HFFc6 (cell line): ENCODE results near the gene UBE2R2. TPM values are rescaled to one million over a fixed set of nuclear protein-coding genes. Genes with fewer than 3 reads are reported as not detected.
"Not testable (repeated sequence)": the region's sequence is repeated elsewhere in the genome, so short reads cannot be mapped to it uniquely, and the experiment has no call there.

Experiments used
- DNase-seq: peaks from one replicate; pipeline ENCODE4 v3.0.0-alpha.2; 2018
- H3K27ac Mint-ChIP-seq: 2 replicates; pipeline ENCODE4 v1.8.0; 2020; ENCODE audit warnings: mild to moderate bottlenecking, mixed read lengths
- H3K27me3 Mint-ChIP-seq: 2 replicates; pipeline ENCODE4 v1.8.0; 2021; ENCODE audit warnings: mild to moderate bottlenecking, moderate library complexity, mixed read lengths; ENCODE audit not compliant: insufficient read depth
- H3K36me3 Mint-ChIP-seq: 2 replicates; pipeline ENCODE4 v1.8.0; 2021; ENCODE audit warnings: low read depth, mixed read lengths
- H3K4me1 Mint-ChIP-seq: 2 replicates; pipeline ENCODE4 v1.8.0; 2020; ENCODE audit warnings: low read depth, mixed read lengths
- H3K4me3 Mint-ChIP-seq: 2 replicates; pipeline ENCODE4 v1.8.0; 2020; ENCODE audit warnings: mild to moderate bottlenecking, moderate library complexity, mixed read lengths
- H3K9me3 Mint-ChIP-seq: 2 replicates; pipeline ENCODE4 v1.8.0; 2020; ENCODE audit warnings: mild to moderate bottlenecking, mixed read lengths
- total RNA-seq, 6 experiments: library from RNA; stranded (reverse); fragmentation: NEBNext Ultra II Directional; extraction: Animal tissue kit (Norgen Biotek cat#: 25700); gene quantifications; 2 replicates in 1 of 6; 3 replicates in 5 of 6; pipeline ENCODE4 v1.2.3, GENCODE V29; 2021
- TF ChIP-seq, protein P1 (sequence below): fragments of 200-600 bp; sonication (generic); IDR thresholded peaks from 2 replicates; pipeline ENCODE4 v1.5.0; 2021; ENCODE audit warnings: antibody characterized with exemption, mild to moderate bottlenecking

Gene UBE2R2
- total RNA-seq, 6 experiments from 2014 or later: 39.7 to 49.3 (median 46.6) TPM

DNA sequence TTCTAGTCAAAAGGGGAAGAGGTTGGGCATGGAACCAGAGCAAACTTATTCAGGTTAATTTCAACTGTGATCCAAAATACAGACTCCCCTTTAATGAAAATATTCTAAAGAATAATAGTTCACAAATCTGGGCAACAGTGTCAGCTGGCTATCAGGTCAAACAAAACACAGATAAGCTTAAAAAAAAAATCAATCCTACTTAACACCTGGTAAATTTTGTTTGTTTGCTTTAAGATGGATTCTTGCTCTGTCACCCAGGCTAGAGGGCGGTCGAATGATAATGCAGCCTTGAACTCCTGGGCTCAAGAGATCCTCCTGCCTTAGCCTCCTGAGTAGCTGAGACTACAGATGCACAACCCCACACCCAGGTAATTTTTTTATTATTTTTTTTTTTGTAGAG, 142.8 kb downstream of the UBE2R2 start:
- Mint-ChIP-seq H3K36me3 (peaks cover 23% of the 10 kb centered on the region), H3K4me1 (no peaks in the 10 kb centered on the region), H3K4me3 (no peak overlapping the region), H3K27me3 (no peaks in the 10 kb centered on the region), H3K9me3 (no peaks in the 10 kb centered on the region), H3K27ac (no peak overlapping the region)
- DNase-seq: no peak
- TF ChIP-seq, protein P1, sequence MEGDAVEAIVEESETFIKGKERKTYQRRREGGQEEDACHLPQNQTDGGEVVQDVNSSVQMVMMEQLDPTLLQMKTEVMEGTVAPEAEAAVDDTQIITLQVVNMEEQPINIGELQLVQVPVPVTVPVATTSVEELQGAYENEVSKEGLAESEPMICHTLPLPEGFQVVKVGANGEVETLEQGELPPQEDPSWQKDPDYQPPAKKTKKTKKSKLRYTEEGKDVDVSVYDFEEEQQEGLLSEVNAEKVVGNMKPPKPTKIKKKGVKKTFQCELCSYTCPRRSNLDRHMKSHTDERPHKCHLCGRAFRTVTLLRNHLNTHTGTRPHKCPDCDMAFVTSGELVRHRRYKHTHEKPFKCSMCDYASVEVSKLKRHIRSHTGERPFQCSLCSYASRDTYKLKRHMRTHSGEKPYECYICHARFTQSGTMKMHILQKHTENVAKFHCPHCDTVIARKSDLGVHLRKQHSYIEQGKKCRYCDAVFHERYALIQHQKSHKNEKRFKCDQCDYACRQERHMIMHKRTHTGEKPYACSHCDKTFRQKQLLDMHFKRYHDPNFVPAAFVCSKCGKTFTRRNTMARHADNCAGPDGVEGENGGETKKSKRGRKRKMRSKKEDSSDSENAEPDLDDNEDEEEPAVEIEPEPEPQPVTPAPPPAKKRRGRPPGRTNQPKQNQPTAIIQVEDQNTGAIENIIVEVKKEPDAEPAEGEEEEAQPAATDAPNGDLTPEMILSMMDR: no peak

DNA sequence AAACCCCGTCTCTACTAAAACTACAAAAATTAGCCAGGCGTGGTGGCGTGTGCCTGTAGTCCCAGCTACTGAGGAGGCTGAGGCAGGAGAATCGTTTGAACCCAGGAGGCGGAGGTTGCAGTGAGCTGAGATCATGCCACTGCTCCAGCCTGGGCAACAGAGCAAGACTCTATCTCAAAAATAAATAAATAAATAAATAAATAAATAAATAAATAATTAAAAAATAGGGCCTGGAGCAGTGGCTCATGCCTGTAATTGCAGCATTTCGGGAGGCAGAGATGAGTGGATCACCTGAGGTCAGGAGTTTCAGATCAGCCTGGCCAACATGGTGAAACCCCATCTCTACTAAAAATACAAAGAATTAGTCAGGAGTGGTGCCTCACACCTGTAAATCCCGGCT, 145.5 kb downstream of the UBE2R2 start:
- H3K4me3 Mint-ChIP-seq: not testable (repeated sequence)

GRCh38 chr9:33964086-33964768, 147.3 kb downstream of the UBE2R2 start:
- TF ChIP-seq, protein P1: no peak
- H3K27ac Mint-ChIP-seq: no peak overlapping the region
- no peaks in the 10 kb centered on the region for H3K4me1 Mint-ChIP-seq
- peaks cover 21% of the 10 kb centered on the region for H3K36me3 Mint-ChIP-seq
- DNase-seq: no peak
- H3K9me3 Mint-ChIP-seq: no peaks in the 10 kb centered on the region
- no peak overlapping the region for H3K4me3 Mint-ChIP-seq
- no peaks in the 10 kb centered on the region for H3K27me3 Mint-ChIP-seq

More for the DNA sequence above, 145.5 kb downstream of the UBE2R2 start:
- not testable (repeated sequence) for H3K27me3 Mint-ChIP-seq, H3K9me3 Mint-ChIP-seq, H3K27ac Mint-ChIP-seq, DNase-seq, H3K4me1 Mint-ChIP-seq
- H3K36me3 Mint-ChIP-seq: peaks cover 18% of the 10 kb centered on the region

Other genes starting within 250 kb of the UBE2R2 start
- gene PRSS3, start 21.6 kb upstream of the UBE2R2 start, total RNA-seq: 10 to 100 TPM; 18.9 to 40.4 (median 23.8) TPM
- gene UBAP2, start 231.7 kb downstream of the UBE2R2 start, total RNA-seq: 10 to 100 TPM; 28.7 to 34.9 (median 32.8) TPM